GM12874 (cell line): ENCODE measurements around the gene NUP42.

Source experiments
- CTCF ChIP-seq: IDR thresholded peaks from 2 replicates; pipeline ENCODE4 v1.5.1; 2011; ENCODE audit warnings: low read depth, mild to moderate bottlenecking, control low read depth, low read length, moderate library complexity; ENCODE audit not compliant: insufficient read depth

The NUP42 gene

GRCh38 chr7:23212841-23213240 is 31.0 kb downstream of the NUP42 start:
- TF ChIP-seq CTCF, result no peak

- TF ChIP-seq CTCF, result no peak
These were observed 31.9 kb downstream of the NUP42 start for GRCh38 chr7:23213755-23214154.

GRCh38 chr7:23214423-23214822 is 32.6 kb downstream of the NUP42 start:
- no peak for TF ChIP-seq CTCF

- TF ChIP-seq CTCF, result no peak
These were observed 33.1 kb downstream of the NUP42 start for GRCh38 chr7:23214938-23215337.

GRCh38 chr7:23216021-23216420 is 34.2 kb downstream of the NUP42 start:
- no peak for TF ChIP-seq CTCF

GRCh38 chr7:23218196-23218595 is 36.3 kb downstream of the NUP42 start:
- no peak for TF ChIP-seq CTCF

- no peak for TF ChIP-seq CTCF
These were observed 39.0 kb downstream of the NUP42 start for GRCh38 chr7:23220690-23221305.

- no peak for TF ChIP-seq CTCF
These were observed 40.7 kb downstream of the NUP42 start for GRCh38 chr7:23222439-23223030.
